Measurements from ENCODE around the gene OTUB2. TPM values are rescaled to one million over a fixed set of nuclear protein-coding genes. Genes with fewer than 3 reads are reported as not detected.

Gene OTUB2
- total and polyA plus RNA-seq, 11 donors, result 0.09 to 0.60 (median 0.38) TPM

GRCh38 chr14:94038921-94039629 is 12.9 kb downstream of the OTUB2 start:
- peaks cover 0 to 4% (median 0%) of the 10 kb centered on the region in 12 donors for H3K9me3 ChIP-seq
- ATAC-seq (no peak), DNase-seq (no peak)
- H3K4me1 ChIP-seq, result peaks cover 0 to 34% (median 17%) of the 10 kb centered on the region in 12 donors
- peaks cover 0 to 1% (median 0%) of the 10 kb centered on the region in 9 donors for H3K36me3 ChIP-seq
- no peak overlapping the region for H3K4me3 ChIP-seq
- no peak overlapping the region for H3K27ac ChIP-seq
- TF ChIP-seq POLR2A (IDR thresholded peaks at IDR 0.05), result no peak
- TF ChIP-seq CTCF (IDR thresholded peaks at IDR 0.05), result no peak
- no peaks in the 10 kb centered on the region for H3K27me3 ChIP-seq
- WGBS, 4 donors, result 89 to 96% (median 93%) methylated on average over 11 of the region's 11 CpGs
- intact Hi-C loops (cut with DNase I), result loop anchor here in 6 of 10 donors (5.0 to 10.0 kb wide), 3 partner anchors 138 to 448 kb away; no protein-coding TSS in a partner anchor

GRCh38 chr14:94040247-94040646 is 14.1 kb downstream of the OTUB2 start:
- 84 to 90% (median 86%) methylated on average over 5 of the region's 5 CpGs for WGBS, 4 donors
- intact Hi-C loops (cut with DNase I), result no loop called here
- Histone ChIP-seq H3K4me3 (no peak overlapping the region), H3K27ac (no peak overlapping the region), H3K9me3 (no peaks in the 10 kb centered on the region), H3K27me3 (no peaks in the 10 kb centered on the region), H3K4me1 (peaks cover 0 to 34% (median 17%) of the 10 kb centered on the region in 12 donors), H3K36me3 (peaks cover 0 to 13% (median 7%) of the 10 kb centered on the region in 9 donors)
- no peak for TF ChIP-seq POLR2A (IDR thresholded peaks at IDR 0.05)
- ATAC-seq, result no peak
- DNase-seq, result no peak

GRCh38 chr14:94040796-94041195 is 14.7 kb downstream of the OTUB2 start:
- peaks cover 0 to 32% (median 17%) of the 10 kb centered on the region in 12 donors for H3K4me1 ChIP-seq
- 86 to 91% (median 90%) methylated on average over 13 of the region's 13 CpGs for WGBS, 4 donors
- DNase-seq (no peak), ATAC-seq (no peak)
- H3K4me3 ChIP-seq, result no peak overlapping the region
- H3K27me3 ChIP-seq, result no peaks in the 10 kb centered on the region
- H3K9me3 ChIP-seq, result no peaks in the 10 kb centered on the region
- no peak overlapping the region for H3K27ac ChIP-seq
- intact Hi-C loops (cut with DNase I), result no loop called here
- TF ChIP-seq CTCF (IDR thresholded peaks at IDR 0.05), result no peak
- H3K36me3 ChIP-seq, result peaks cover 0 to 18% (median 13%) of the 10 kb centered on the region in 9 donors

- Histone ChIP-seq H3K4me3 (no peak overlapping the region), H3K4me1 (peaks cover 0 to 22% (median 16%) of the 10 kb centered on the region in 12 donors), H3K9me3 (no peaks in the 10 kb centered on the region), H3K27ac (peak overlapping the region in 9 of 12 donors; percentile 9 to 74 (median 59)), H3K27me3 (no peaks in the 10 kb centered on the region), H3K36me3 (peaks cover 0 to 28% (median 21%) of the 10 kb centered on the region in 9 donors)
- TF ChIP-seq POLR2A (IDR thresholded peaks at IDR 0.05) (no peak), CTCF (IDR thresholded peaks at IDR 0.05) (no peak)
- intact Hi-C loops (cut with DNase I), result no loop called here
- 56 to 69% (median 59%) methylated on average over 15 to 18 of the region's 18 CpGs for WGBS, 4 donors
- DNase-seq (peak in 4 of 5 donors; percentile 36 to 72 (median 60)), ATAC-seq (peak; percentile 77 to 87 (median 86))
Observed at GRCh38 chr14:94041551-94042346, 15.6 kb downstream of the OTUB2 start.
